ENCODE measurements around the gene WFDC10A.
"Not testable (repeated sequence)": the region's sequence is repeated elsewhere in the genome, so short reads cannot be mapped to it uniquely, and the experiment has no call there.

WFDC10A gene

GRCh38 chr20:45647441-45648050 lies 18.0 kb downstream of the WFDC10A start:
- no peak for DNase-seq (ENCODE audit: low read depth)

- DNase-seq (ENCODE audit: low read depth) = no peak
Measured at GRCh38 chr20:45649312-45649863, 19.8 kb downstream of the WFDC10A start.

DNA sequence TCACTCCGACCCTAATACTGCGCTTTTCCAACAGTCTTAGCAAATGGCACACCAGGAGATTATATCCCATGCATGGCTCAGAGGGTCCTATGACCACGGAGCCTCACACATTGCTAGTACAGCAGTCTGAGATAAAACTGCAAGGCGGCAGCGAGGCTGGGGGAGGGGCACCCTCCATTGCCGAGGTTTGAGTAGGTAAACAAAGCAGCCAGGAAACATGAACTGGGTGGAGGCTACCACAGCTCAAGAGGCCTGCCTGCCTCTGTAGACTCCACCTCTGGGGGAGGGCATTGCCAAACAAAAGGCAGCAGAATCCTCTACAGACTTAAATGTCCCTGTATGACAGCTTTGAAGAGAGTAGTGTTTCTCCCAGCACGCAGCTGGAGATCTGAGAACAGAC lies 22.2 kb downstream of the WFDC10A start:
- DNase-seq (ENCODE audit: low read depth) = not testable (repeated sequence)

- not testable (repeated sequence) for DNase-seq (ENCODE audit: low read depth)
Measured at GRCh38 chr20:45657038-45657437, 27.5 kb downstream of the WFDC10A start.

DNA sequence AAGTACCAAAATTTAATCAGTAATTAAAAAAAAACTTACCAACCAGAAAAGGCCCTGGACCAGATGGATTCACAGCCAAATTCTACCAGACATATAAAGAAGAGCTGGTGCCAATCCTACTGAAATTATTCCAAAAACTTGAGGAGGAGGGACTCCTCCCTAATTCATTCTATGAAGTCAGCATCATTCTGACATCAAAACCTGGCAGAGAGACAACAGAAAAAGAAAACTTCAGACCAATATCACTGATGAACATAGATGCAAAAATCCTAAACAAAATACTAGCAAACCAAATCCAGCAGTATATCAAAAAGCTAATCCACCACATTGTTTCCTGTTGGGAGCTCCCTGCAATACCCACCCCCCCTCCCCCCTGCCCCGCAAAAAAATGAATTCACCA lies 40.6 kb downstream of the WFDC10A start, which contains the start of gene WFDC11:
WFDC11 (minus strand) TSS at position 101 of the 400 bp plus-strand sequence. CDS start 19,639 bp downstream, outside the sequence.
- DNase-seq (ENCODE audit: low read depth) = no peak

GRCh38 chr20:45672765-45673164 lies 43.2 kb downstream of the WFDC10A start:
- no peak for DNase-seq (ENCODE audit: low read depth)

DNA sequence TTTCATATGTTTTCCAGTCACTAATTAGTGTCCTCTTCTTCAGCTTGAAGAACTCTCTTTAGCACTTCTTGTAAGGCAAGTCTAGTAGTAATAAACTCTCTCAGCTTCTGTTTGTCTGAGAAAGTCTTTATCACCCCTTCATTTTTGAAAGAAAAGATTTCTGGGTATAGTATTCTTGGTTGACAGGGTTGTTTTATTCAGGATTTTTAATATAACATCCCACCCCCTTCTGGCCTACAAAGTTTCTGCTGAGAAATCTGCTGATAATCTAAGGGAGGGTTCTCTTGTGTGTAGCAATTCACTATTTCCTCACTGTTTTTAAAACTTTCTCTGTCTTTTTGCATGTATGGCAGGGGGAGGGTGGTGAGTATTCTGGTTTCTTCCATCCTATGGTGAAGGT lies 50.1 kb downstream of the WFDC10A start:
- no peak for DNase-seq (ENCODE audit: low read depth)

All from fibroblast of the conjunctiva (primary cell).